Activated T-helper 1 cell treated with Interleukin-2 at 50 U/mL for 16 hours (primary cell): ENCODE results near the gene ZCCHC9.

Experiments used
- DNase-seq: peaks from one replicate; pipeline ENCODE4 v3.0.0-alpha.2; 2020; ENCODE audit warnings: low read depth

The ZCCHC9 gene

GRCh38 chr5:81359108-81359507, 57.7 kb downstream of the ZCCHC9 start:
- no peak for DNase-seq

GRCh38 chr5:81359881-81360280, 58.5 kb downstream of the ZCCHC9 start:
- DNase-seq = no peak

- DNase-seq = no peak
These were observed 59.3 kb downstream of the ZCCHC9 start for GRCh38 chr5:81360640-81361039.

- no peak for DNase-seq
These were observed 60.2 kb downstream of the ZCCHC9 start for GRCh38 chr5:81361600-81361999.
